Left renal cortex interstitium (tissue), 4 donors: Measurements from ENCODE around the gene NUDT8. TPM values are rescaled to one million over a fixed set of nuclear protein-coding genes. Genes with fewer than 3 reads are reported as not detected.
"Not testable (repeated sequence)": the region's sequence is repeated elsewhere in the genome, so short reads cannot be mapped to it uniquely, and the experiment has no call there.

Source experiments
- DNase-seq, 4 donors: peaks; one replicate each; pipeline ENCODE4 v3.0.0-alpha.2; 2013; ENCODE audit warnings: low read depth in 4 of 4, low spot score in 2 of 4, missing footprints in 1 of 4
- polyA plus RNA-seq, 4 donors: library from polyadenylated mRNA; unstranded; fragments of 120-200 nt; gene quantifications; one replicate each; pipeline ENCODE4 v1.2.1, GENCODE V29; 2013; ENCODE audit not compliant: insufficient read length in 4 of 4

The NUDT8 gene
- polyA plus RNA-seq, 4 donors = 3.7 to 7.7 (median 6.6) TPM

GRCh38 chr11:67644042-67644441 lies 14.3 kb upstream of the NUDT8 start:
- no peak for DNase-seq

- DNase-seq = no peak
These were observed 12.7 kb upstream of the NUDT8 start for GRCh38 chr11:67642173-67643120.

- DNase-seq = no peak
These were observed 11.8 kb upstream of the NUDT8 start for GRCh38 chr11:67641338-67642172.

GRCh38 chr11:67640758-67641337 lies 11.1 kb upstream of the NUDT8 start:
- no peak for DNase-seq

- DNase-seq = no peak
These were observed 10.5 kb upstream of the NUDT8 start for GRCh38 chr11:67640021-67640757.

GRCh38 chr11:67639438-67639859 lies 9.7 kb upstream of the NUDT8 start, which contains the start of gene TBX10:
Gene TBX10, minus strand, starts transcription at chr11:67639763. Its CDS starts 291 bp downstream, at chr11:67639472.
- DNase-seq = no peak

- DNase-seq = no peak
These were observed 9.0 kb upstream of the NUDT8 start for GRCh38 chr11:67638535-67639437.

GRCh38 chr11:67637441-67637840 lies 7.7 kb upstream of the NUDT8 start:
- not testable (repeated sequence) for DNase-seq

GRCh38 chr11:67636962-67637361 lies 7.2 kb upstream of the NUDT8 start:
- no peak for DNase-seq

- no peak for DNase-seq
These were observed 5.4 kb upstream of the NUDT8 start for GRCh38 chr11:67635231-67635521.

- DNase-seq = no peak
These were observed 4.9 kb upstream of the NUDT8 start for GRCh38 chr11:67634366-67635230.

GRCh38 chr11:67633758-67634365 lies 4.1 kb upstream of the NUDT8 start:
- DNase-seq = no peak

GRCh38 chr11:67632982-67633755 lies 3.4 kb upstream of the NUDT8 start:
- DNase-seq = no peak

GRCh38 chr11:67632175-67632981 lies 2.6 kb upstream of the NUDT8 start:
- no peak for DNase-seq

GRCh38 chr11:67631853-67632174 lies 2.1 kb upstream of the NUDT8 start:
- DNase-seq = no peak

- no peak for DNase-seq
These were observed 1.7 kb upstream of the NUDT8 start for GRCh38 chr11:67631411-67631810.

GRCh38 chr11:67630943-67631331 lies 1.2 kb upstream of the NUDT8 start:
- DNase-seq = no peak
